Endodermal cell (in vitro differentiated cells): Measurements from ENCODE around the gene SLC28A2. TPM values are rescaled to one million over a fixed set of nuclear protein-coding genes. Genes with fewer than 3 reads are reported as not detected.

Source experiments
- DNase-seq: peaks from one replicate; pipeline ENCODE4 v3.0.0-alpha.2; 2017
- H3K27ac ChIP-seq: 2 replicates; pipeline ENCODE4 v1.5.1; 2013; ENCODE audit warnings: mild to moderate bottlenecking, low read depth, low read length, moderate library complexity
- H3K27me3 ChIP-seq: 2 replicates; pipeline ENCODE4 v1.6.1; 2013; ENCODE audit warnings: mild to moderate bottlenecking, low read length, moderate library complexity; ENCODE audit not compliant: insufficient read depth, control insufficient read depth, poor library complexity, severe bottlenecking
- H3K36me3 ChIP-seq: 2 replicates; pipeline ENCODE4 v1.7.0; 2013; ENCODE audit warnings: mild to moderate bottlenecking, low read length, moderate library complexity; ENCODE audit not compliant: control insufficient read depth, insufficient read depth
- H3K4me1 ChIP-seq: one replicate; pipeline ENCODE4 v1.7.0; 2013; ENCODE audit warnings: low read length; ENCODE audit not compliant: control insufficient read depth, insufficient read depth
- H3K4me3 ChIP-seq: 2 replicates; pipeline ENCODE4 v1.5.1; 2013; ENCODE audit warnings: mild to moderate bottlenecking, low read length, moderate library complexity
- H3K9ac ChIP-seq: 2 replicates; pipeline ENCODE4 v1.6.1; 2013; ENCODE audit warnings: mild to moderate bottlenecking, low read length, moderate library complexity; ENCODE audit not compliant: poor library complexity, severe bottlenecking; ENCODE audit errors: extremely low read depth
- H3K9me3 ChIP-seq: 2 replicates; pipeline ENCODE4 v1.6.1; 2013; ENCODE audit warnings: mild to moderate bottlenecking, low read length, moderate library complexity; ENCODE audit not compliant: control insufficient read depth
- H3K27ac Mint-ChIP-seq: 2 replicates; pipeline ENCODE4 v1.8.0; 2020; ENCODE audit warnings: mixed read lengths
- H3K27me3 Mint-ChIP-seq: 2 replicates; pipeline ENCODE4 v1.8.0; 2021; ENCODE audit warnings: mild to moderate bottlenecking, mixed read lengths; ENCODE audit not compliant: insufficient read depth
- H3K36me3 Mint-ChIP-seq: 2 replicates; pipeline ENCODE4 v1.8.0; 2020; ENCODE audit warnings: low read depth, mixed read lengths
- H3K4me1 Mint-ChIP-seq: 2 replicates; pipeline ENCODE4 v1.8.0; 2020; ENCODE audit warnings: mixed read lengths
- H3K4me3 Mint-ChIP-seq: 2 replicates; pipeline ENCODE4 v1.8.0; 2020; ENCODE audit warnings: mild to moderate bottlenecking, moderate library complexity, mixed read lengths
- H3K9me3 Mint-ChIP-seq: 2 replicates; pipeline ENCODE4 v1.8.0; 2020; ENCODE audit warnings: mild to moderate bottlenecking, mixed read lengths
- CTCF ChIP-seq: fragments of 200-600 bp; sonication (generic); conservative IDR thresholded peaks from 2 replicates; pipeline ENCODE4 v1.5.0; 2021; ENCODE audit warnings: antibody characterized with exemption, mild to moderate bottlenecking
- WGBS, 2 experiments: methylation state at CpG; one replicate each; pipeline versions ENCODE4 v1.1.5 to v1.1.7; 2013; ENCODE audit warnings: missing lambda C conversion rate in 2 of 2, mixed read lengths in 1 of 2; ENCODE audit not compliant: insufficient coverage in 1 of 2, insufficient read length in 1 of 2; 5-methylcytosine and 5-hydroxymethylcytosine counted together
- total RNA-seq, 2 donors: library from RNA; stranded (reverse); fragmentation: NEBNext Ultra II Directional in 1 of 2; extraction: Animal tissue kit (Norgen Biotek cat#: 25700) in 1 of 2; gene quantifications; 2 replicates in 1 of 2; 3 replicates in 1 of 2; pipeline ENCODE4 v1.2.1, GENCODE V29; 2021

The SLC28A2 gene
- total RNA-seq, 2 donors from 2014 or later: 3.8 to 4.4 TPM

GRCh38 chr15:45276831-45277230 lies 24.8 kb downstream of the SLC28A2 start:
- no peak for DNase-seq
- Histone ChIP-seq H3K4me3 (no peak overlapping the region), H3K4me1 (no peaks in the 10 kb centered on the region), H3K9ac (no peak overlapping the region), H3K27ac (no peak overlapping the region), H3K36me3 (no peaks in the 10 kb centered on the region), H3K27me3 (no peaks in the 10 kb centered on the region), H3K9me3 (no peaks in the 10 kb centered on the region)
- no peak overlapping the region for H3K27ac Mint-ChIP-seq
- no peaks in the 10 kb centered on the region for H3K9me3 Mint-ChIP-seq
- H3K36me3 Mint-ChIP-seq: no peaks in the 10 kb centered on the region
- peaks cover 37% of the 10 kb centered on the region for H3K27me3 Mint-ChIP-seq
- H3K4me1 Mint-ChIP-seq: peaks cover 4% of the 10 kb centered on the region
- H3K4me3 Mint-ChIP-seq: no peak overlapping the region
- TF ChIP-seq CTCF: peak; percentile 61
- 22% methylated on average over 1 of the region's 2 CpGs; no CpG with 5 or more reads in 1 of the 2 experiments for WGBS, 2 experiments

- H3K36me3 ChIP-seq: no peaks in the 10 kb centered on the region
- H3K4me3 ChIP-seq: peak overlapping the region; percentile 70
- no peak overlapping the region for H3K9ac ChIP-seq
- 75 to 84% methylated on average over 23 to 33 of the region's 33 CpGs for WGBS, 2 experiments
- H3K4me1 ChIP-seq: peaks cover 6% of the 10 kb centered on the region
- H3K9me3 Mint-ChIP-seq: no peaks in the 10 kb centered on the region
- H3K36me3 Mint-ChIP-seq: no peaks in the 10 kb centered on the region
- peaks cover 13% of the 10 kb centered on the region for H3K4me1 Mint-ChIP-seq
- DNase-seq: peak; percentile 99
- H3K4me3 Mint-ChIP-seq: peak overlapping the region; percentile 64
- TF ChIP-seq CTCF: no peak
- H3K27me3 Mint-ChIP-seq: peaks cover 28% of the 10 kb centered on the region
- no peak overlapping the region for H3K27ac ChIP-seq
- peak overlapping the region; percentile 88 for H3K27ac Mint-ChIP-seq
- H3K9me3 ChIP-seq: no peaks in the 10 kb centered on the region
- no peaks in the 10 kb centered on the region for H3K27me3 ChIP-seq
These were observed 27.1 kb downstream of the SLC28A2 start for GRCh38 chr15:45279024-45279698.

- WGBS, 2 experiments: 80% methylated on average over 2 of the region's 2 CpGs; no CpG with 5 or more reads in 1 of the 2 experiments
- Mint-ChIP-seq H3K27me3 (peaks cover 66% of the 10 kb centered on the region), H3K36me3 (no peaks in the 10 kb centered on the region), H3K4me1 (peaks cover 28% of the 10 kb centered on the region), H3K9me3 (peaks cover 3% of the 10 kb centered on the region), H3K27ac (no peak overlapping the region), H3K4me3 (no peak overlapping the region)
- Histone ChIP-seq H3K4me1 (peaks cover 10% of the 10 kb centered on the region), H3K4me3 (no peak overlapping the region), H3K36me3 (no peaks in the 10 kb centered on the region), H3K9me3 (no peaks in the 10 kb centered on the region), H3K27me3 (peaks cover 20% of the 10 kb centered on the region), H3K9ac (no peak overlapping the region), H3K27ac (no peak overlapping the region)
- no peak for DNase-seq
- TF ChIP-seq CTCF: no peak
These were observed 33.4 kb downstream of the SLC28A2 start for GRCh38 chr15:45285413-45285812.
